PC-9 (cell line): ENCODE data around the gene TRPM7. TPM values are rescaled to one million over a fixed set of nuclear protein-coding genes. Genes with fewer than 3 reads are reported as not detected.

Experiments used
- BruUV-seq: library from RNA; stranded (reverse); fragments of 400-500 nt; replicated peaks from 2 replicates; lab custom pipeline; 2021; lab: Mats Ljungman, UMichigan
- CTCF ChIA-PET: fragments of 300-600 bp; sonication (Branson Sonifier 250); formaldehyde crosslinking; loops from one replicate; lab custom pipeline; 2022; ENCODE audit warnings: antibody characterized with exemption; lab: Charles Lee
- POLR2A ChIA-PET: fragments of 300-600 bp; sonication (Branson Sonifier 250); formaldehyde crosslinking; loops from one replicate; lab custom pipeline; 2022; ENCODE audit warnings: antibody characterized with exemption; ENCODE audit not compliant: unreplicated experiment; lab: Charles Lee
- DNase-seq, 2 experiments: peaks; one replicate each; pipeline versions ENCODE4 v3.0.0 to v3.0.0-alpha.2; 2015 to 2022; ENCODE audit warnings: mixed read lengths in 1 of 2
- H2AFZ ChIP-seq: fragments of 200-600 bp; sonication (generic); 2 replicates; pipeline ENCODE4 v1.8.1; 2017; ENCODE audit warnings: antibody characterized with exemption
- H3F3A ChIP-seq: fragments of 200-600 bp; sonication (generic); 2 replicates; pipeline ENCODE4 v1.8.1; 2017; ENCODE audit warnings: antibody characterized with exemption, mild to moderate bottlenecking, low read depth; ENCODE audit not compliant: insufficient read depth
- H3K27ac ChIP-seq: fragments of 200-600 bp; sonication (generic); 2 replicates; pipeline ENCODE4 v1.6.1; 2016; ENCODE audit warnings: mixed run types
- H3K27me3 ChIP-seq: fragments of 200-600 bp; sonication (generic); 2 replicates; pipeline ENCODE4 v1.6.1; 2016; ENCODE audit warnings: low read depth, mixed run types; ENCODE audit not compliant: insufficient read depth
- H3K36me3 ChIP-seq: fragments of 200-600 bp; sonication (generic); 2 replicates; pipeline ENCODE4 v1.6.1; 2016; ENCODE audit warnings: low read depth, mixed run types
- H3K4me1 ChIP-seq: fragments of 200-600 bp; sonication (generic); replicated peaks from 2 replicates; pipeline ENCODE4 v1.6.1; 2016; ENCODE audit warnings: mixed run types; ENCODE audit not compliant: insufficient read depth
- H3K4me2 ChIP-seq: fragments of 200-600 bp; sonication (generic); 2 replicates; pipeline ENCODE4 v1.6.1; 2017; ENCODE audit warnings: mixed run types
- H3K4me3 ChIP-seq: fragments of 200-600 bp; sonication (generic); 2 replicates; pipeline ENCODE4 v1.6.1; 2016; ENCODE audit warnings: mixed run types
- H3K79me2 ChIP-seq: fragments of 200-600 bp; sonication (generic); 2 replicates; pipeline ENCODE4 v1.6.1; 2017; ENCODE audit warnings: low read depth, mixed run types
- H3K9me2 ChIP-seq: fragments of 200-600 bp; sonication (generic); 2 replicates; pipeline ENCODE4 v1.8.1; 2017; ENCODE audit warnings: mild to moderate bottlenecking; ENCODE audit not compliant: insufficient read depth
- H3K9me3 ChIP-seq: fragments of 200-600 bp; sonication (generic); 2 replicates; pipeline ENCODE4 v1.8.1; 2016; ENCODE audit warnings: low read depth; ENCODE audit not compliant: insufficient read depth
- H4K20me1 ChIP-seq: fragments of 200-600 bp; sonication (generic); 2 replicates; pipeline ENCODE4 v1.8.1; 2017; ENCODE audit not compliant: insufficient read depth
- EZH2 ChIP-seq: fragments of 200-600 bp; sonication (generic); IDR thresholded peaks from 2 replicates; pipeline ENCODE4 v1.8.0; 2017; ENCODE audit warnings: antibody characterized with exemption, low read depth
- intact Hi-C: fragments of 100-400 bp; cut with micrococcal nuclease; formaldehyde crosslinking; loops from one replicate; pipeline ENCODE4 v1.10.0; 2022; ENCODE audit not compliant: unreplicated experiment
- total RNA-seq: library from RNA; stranded (reverse); gene quantifications from 2 replicates; pipeline ENCODE4 v1.2.3, GENCODE V29; 2021
- TF ChIP-seq, protein P1 (sequence below): fragments of 200-600 bp; sonication (generic); conservative IDR thresholded peaks from 2 replicates; pipeline ENCODE4 v1.6.1; 2017; ENCODE audit warnings: mixed run types, antibody characterized with exemption, mild to moderate bottlenecking, moderate library complexity

TRPM7 gene
- total RNA-seq, 1 experiment from 2014 or later = 40.3 TPM

DNA sequence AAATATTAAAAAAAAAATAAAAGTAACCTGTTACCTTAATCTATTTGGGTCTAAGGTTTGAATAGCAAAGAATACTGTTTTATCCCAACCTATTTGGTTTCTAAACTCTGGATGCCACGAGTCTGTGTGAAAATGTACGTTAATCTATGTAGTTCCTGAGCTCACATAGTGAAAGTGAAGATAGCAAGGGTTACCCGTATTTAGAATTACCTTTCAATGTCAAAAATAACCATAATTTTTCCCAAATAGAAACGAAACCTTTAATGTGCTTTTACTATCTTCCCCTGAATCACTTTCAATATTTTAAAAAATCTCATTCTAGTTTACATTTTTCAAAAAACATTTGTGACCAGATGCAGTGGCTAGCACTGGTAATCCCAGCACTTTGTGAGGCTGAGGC is 134.4 kb downstream of the TRPM7 start:
- no peaks in the 10 kb centered on the region for H3K36me3 ChIP-seq
- TF ChIP-seq, protein P1, sequence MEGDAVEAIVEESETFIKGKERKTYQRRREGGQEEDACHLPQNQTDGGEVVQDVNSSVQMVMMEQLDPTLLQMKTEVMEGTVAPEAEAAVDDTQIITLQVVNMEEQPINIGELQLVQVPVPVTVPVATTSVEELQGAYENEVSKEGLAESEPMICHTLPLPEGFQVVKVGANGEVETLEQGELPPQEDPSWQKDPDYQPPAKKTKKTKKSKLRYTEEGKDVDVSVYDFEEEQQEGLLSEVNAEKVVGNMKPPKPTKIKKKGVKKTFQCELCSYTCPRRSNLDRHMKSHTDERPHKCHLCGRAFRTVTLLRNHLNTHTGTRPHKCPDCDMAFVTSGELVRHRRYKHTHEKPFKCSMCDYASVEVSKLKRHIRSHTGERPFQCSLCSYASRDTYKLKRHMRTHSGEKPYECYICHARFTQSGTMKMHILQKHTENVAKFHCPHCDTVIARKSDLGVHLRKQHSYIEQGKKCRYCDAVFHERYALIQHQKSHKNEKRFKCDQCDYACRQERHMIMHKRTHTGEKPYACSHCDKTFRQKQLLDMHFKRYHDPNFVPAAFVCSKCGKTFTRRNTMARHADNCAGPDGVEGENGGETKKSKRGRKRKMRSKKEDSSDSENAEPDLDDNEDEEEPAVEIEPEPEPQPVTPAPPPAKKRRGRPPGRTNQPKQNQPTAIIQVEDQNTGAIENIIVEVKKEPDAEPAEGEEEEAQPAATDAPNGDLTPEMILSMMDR = no peak
- TF ChIP-seq EZH2 = no peak
- no TSS peak for BruUV-seq
- H2AFZ ChIP-seq = no peak overlapping the region
- H3K9me2 ChIP-seq = no peaks in the 10 kb centered on the region
- H3K27me3 ChIP-seq = no peaks in the 10 kb centered on the region
- CTCF ChIA-PET = no interaction called here
- DNase-seq = no peak
- H3K4me1 ChIP-seq = no peaks in the 10 kb centered on the region
- no peak overlapping the region for H3K4me2 ChIP-seq
- no peaks in the 10 kb centered on the region for H4K20me1 ChIP-seq
- no peaks in the 10 kb centered on the region for H3K9me3 ChIP-seq
- intact Hi-C loops = no loop called here
- H3K4me3 ChIP-seq = no peak overlapping the region
- H3F3A ChIP-seq = no peaks in the 10 kb centered on the region
- no peaks in the 10 kb centered on the region for H3K79me2 ChIP-seq
- POLR2A ChIA-PET = no interaction called here
- H3K27ac ChIP-seq = no peak overlapping the region

DNA sequence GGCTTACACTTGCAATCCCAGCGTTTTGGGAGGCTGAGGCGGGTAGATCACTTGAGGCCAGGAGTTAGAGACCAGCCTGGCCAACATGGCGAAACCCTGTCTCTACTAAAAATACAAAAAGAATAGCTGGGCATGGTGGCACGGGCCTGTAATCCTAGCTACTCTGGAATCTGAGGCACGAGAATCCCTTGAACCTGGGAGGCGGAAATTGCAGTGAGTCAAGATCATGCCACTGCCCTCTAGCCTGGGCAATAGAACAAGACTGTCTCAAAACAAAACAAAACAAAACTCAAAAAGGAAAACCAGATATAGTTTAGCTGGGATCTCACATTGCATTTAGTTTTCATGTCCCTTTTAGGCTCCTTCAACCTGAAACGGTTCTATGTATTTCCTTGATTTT is 137.3 kb downstream of the TRPM7 start:
- H3K9me2 ChIP-seq = no peaks in the 10 kb centered on the region
- no peaks in the 10 kb centered on the region for H3K4me1 ChIP-seq
- no peak overlapping the region for H3K4me2 ChIP-seq
- TF ChIP-seq, protein P1 = no peak
- no peak for TF ChIP-seq EZH2
- no peaks in the 10 kb centered on the region for H3K36me3 ChIP-seq
- H3F3A ChIP-seq = no peaks in the 10 kb centered on the region
- no peak for DNase-seq
- no peaks in the 10 kb centered on the region for H3K27me3 ChIP-seq
- CTCF ChIA-PET = interaction anchor here (0.6 kb wide), 1 partner anchor 33 kb away, joined by 3 read pairs; no protein-coding TSS in a partner anchor
- no peak overlapping the region for H2AFZ ChIP-seq
- intact Hi-C loops = no loop called here
- no peaks in the 10 kb centered on the region for H3K79me2 ChIP-seq
- no TSS peak for BruUV-seq
- POLR2A ChIA-PET = no interaction called here
- H3K27ac ChIP-seq = no peak overlapping the region
- H3K9me3 ChIP-seq = no peaks in the 10 kb centered on the region
- no peak overlapping the region for H3K4me3 ChIP-seq
- H4K20me1 ChIP-seq = no peaks in the 10 kb centered on the region

DNA sequence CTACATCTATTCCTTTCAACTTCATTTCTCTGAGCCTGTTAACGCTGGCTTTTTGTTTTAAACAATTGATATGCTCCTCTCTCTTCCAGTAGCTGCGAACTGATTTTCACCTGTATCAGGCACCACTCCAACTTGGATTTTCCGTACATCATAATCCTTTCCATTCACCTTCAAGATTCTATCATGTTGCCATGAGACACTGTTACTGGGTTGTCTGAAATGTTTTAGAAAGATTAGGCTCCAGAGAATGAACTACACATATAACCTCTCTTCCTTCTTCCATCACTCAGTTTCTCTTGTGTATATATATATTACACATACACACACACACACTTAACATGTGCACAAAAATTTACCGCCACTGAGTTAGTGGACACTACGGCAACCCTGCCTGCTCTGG is 140.0 kb downstream of the TRPM7 start, which contains the start of gene USP50:
Gene USP50 (minus strand): TSS at position 101 of the 400 bp plus-strand sequence. CDS start 141 bp downstream, outside the sequence.
- Histone ChIP-seq H3K4me3 (no peak within 1 kb of the TSS), H4K20me1 (no peaks in the 10 kb centered on the region), H3K79me2 (no peaks in the 10 kb centered on the region), H3K9me3 (no peaks in the 10 kb centered on the region), H3K36me3 (no peaks in the 10 kb centered on the region), H3K27ac (no peak within 1 kb of the TSS), H3K4me1 (no peaks in the 10 kb centered on the region), H3K4me2 (no peak within 1 kb of the TSS), H3K9me2 (no peaks in the 10 kb centered on the region), H3F3A (no peaks in the 10 kb centered on the region), H3K27me3 (no peaks in the 10 kb centered on the region), H2AFZ (no peak within 1 kb of the TSS)
- BruUV-seq = no TSS peak
- no peak for DNase-seq
- intact Hi-C loops = no loop called here
- ChIA-PET POLR2A (interaction anchor here (0.6 to 0.7 kb wide), 2 partner anchors 37 to 612 kb away, joined by 3 to 4 read pairs; no protein-coding TSS in a partner anchor), CTCF (no interaction called here)
- TF ChIP-seq, protein P1 = no peak
- no peak for TF ChIP-seq EZH2
